Stimulated activated CD8-positive, alpha-beta memory T cell treated with anti-CD3 and anti-CD28 coated beads, Interleukin-7, amount 100 ng/mL, for 48 hours (primary cell): ENCODE data around the gene TAPT1.

Experiments
- DNase-seq, 2 donors: peaks; one replicate each; pipeline ENCODE4 v3.0.0-alpha.2; 2020; ENCODE audit warnings: low read depth in 1 of 2; ENCODE audit errors: extremely low read depth in 1 of 2

Gene TAPT1

DNA sequence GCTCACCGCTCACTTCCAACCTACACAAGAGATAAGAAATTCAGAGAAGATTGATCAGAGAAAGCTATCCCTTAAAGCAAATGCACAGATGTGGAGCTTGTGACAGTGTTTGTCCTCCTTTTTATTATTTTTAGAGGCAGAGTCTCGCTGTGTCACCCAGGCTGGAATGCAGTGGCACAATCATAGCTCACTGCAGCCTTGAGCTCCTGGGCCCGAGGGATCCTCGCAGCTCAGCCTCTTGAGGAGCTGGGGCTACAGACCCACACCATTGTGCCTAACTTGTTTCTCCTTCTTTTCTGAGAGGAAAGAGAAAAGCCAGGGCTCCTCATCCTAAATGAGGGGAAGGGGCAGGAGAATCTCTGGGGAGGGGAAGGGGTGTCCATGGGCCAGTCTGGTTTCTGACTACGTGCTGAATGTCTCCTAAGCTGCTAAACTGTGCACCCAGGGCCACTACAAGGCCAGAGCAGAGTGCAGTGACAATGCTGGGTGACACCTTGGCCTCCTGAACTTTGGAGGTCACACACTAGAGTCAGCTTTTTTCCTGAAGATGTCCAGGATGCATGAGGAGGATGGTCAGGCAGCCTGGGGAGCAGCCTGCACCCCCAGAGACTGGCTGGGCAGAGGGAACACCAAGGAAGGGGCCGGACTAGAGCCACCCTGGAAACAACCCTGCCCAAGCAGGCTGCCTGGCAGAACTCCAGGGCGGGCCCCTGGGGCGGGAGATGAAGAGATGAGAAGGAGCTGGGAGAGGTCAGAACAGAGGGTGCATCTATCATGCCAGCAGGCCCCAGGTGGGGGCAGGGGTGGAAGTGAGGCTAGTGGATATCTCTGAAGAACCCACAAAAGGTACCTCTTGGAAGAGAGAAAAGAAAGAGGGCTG, 87.0 kb downstream of the TAPT1 start:
- DNase-seq, result no peak

DNA sequence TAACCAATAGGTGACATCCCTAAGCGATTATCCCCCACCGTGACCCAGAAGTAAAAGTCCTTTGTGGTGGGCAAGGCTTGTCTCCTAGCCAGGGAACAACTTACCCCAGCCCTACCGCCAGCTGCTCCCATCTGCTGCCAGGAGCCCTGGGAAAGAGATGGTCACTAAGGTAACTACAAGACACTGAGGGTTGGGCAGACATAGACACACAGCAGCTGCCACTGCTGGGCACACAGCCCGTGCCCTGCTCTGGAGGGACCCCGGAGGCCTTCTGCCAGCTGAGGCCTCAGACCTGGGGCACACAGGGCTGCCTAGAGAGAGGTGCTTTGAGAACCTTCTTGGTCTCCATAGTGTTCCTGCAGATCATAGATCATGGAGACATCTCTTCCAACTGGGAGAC, 89.4 kb downstream of the TAPT1 start:
- no peak for DNase-seq

DNA sequence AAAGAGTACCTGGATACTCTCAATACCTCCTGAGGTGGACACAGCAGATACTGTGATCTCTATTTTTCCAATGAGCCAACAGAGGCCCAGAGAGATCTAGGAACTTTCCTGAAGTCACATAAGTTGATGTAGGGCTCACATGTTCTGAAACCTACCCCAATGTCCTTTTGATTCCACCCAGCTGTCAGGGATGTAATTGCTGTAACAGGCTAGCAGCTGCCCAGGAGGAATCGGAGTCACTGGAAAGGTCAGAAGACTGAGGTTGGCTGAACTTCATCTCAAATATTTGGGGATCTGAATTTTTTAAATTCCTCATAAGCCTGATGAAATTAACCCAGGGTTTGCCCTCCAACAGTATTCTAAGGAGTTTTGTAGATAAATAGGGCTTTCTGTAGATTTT, 90.0 kb downstream of the TAPT1 start:
- DNase-seq, result no peak

DNA sequence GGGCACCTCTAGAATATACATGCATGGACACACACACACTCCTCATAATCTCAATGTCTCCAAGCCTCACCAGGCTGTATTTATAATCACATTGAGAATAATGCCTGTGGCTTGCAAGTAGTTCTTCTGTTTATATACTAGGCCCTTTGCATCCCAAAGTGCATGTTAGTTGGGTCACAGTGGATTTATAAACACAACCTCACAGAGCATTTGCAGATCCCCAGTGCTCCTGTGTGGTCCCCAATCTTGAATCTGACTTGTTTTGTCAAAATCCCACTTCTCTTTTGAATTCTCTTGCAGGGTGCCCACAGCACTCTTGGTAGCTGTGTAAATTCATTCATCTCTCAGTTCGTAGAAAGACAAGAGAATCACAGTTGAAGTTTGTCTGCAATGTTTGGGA, 92.9 kb downstream of the TAPT1 start:
- DNase-seq, result no peak

DNA sequence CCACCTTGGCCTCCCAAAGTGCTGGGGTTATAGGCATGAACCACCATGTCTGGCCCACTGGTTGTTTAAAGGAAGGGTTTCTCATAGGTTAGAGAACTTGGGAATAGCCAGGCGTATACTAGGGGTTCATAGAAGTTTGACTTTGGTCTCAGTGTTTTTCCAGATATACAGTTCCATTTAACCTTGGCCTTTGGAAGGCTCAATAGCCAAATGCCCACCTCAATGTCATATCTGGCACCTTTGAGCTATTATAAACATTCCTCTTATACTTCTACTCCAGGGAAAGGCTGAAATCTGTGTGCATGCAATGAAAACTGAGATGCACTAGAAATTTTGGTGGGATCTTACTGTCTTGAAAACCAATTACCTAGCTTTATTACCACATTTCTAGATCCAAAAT, 95.0 kb downstream of the TAPT1 start:
- no peak for DNase-seq

DNA sequence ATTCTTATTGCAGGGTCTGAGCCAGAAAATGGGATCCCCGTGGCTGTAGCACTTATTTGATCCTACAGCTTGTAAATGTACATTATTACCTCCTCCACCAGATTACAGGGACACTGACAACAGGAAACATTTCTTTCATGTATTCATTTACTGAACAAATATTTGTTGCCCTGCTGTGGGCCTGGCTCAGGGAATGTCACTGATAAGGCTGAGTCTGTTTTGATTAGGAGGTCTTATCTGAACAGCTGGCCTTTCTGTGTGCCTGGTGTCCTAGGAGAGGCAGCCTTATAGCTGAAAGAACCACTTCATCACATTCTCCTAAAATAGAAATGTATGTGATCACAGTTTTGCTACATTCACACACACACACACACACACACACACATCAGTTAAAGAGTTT, 96.9 kb downstream of the TAPT1 start:
- no peak for DNase-seq

DNA sequence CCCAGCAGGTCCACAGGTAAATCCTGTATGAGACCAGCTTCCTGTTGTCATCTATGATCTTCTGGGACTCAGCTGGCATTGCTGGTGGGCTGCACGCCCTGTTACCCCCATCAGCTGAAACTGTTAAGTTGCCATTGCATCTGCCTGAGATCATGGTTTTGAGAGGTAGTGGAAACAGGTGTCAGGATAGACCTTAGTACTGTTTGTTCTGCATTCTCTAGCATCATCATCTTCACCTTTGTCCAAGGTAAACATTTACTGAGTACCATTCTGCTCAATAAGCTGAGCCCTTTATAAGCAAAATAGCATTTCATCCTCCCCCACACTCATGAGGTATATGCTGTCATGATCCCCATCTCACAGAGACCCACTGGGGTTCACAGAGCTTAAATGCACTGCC, 99.6 kb downstream of the TAPT1 start:
- DNase-seq, result no peak

DNA sequence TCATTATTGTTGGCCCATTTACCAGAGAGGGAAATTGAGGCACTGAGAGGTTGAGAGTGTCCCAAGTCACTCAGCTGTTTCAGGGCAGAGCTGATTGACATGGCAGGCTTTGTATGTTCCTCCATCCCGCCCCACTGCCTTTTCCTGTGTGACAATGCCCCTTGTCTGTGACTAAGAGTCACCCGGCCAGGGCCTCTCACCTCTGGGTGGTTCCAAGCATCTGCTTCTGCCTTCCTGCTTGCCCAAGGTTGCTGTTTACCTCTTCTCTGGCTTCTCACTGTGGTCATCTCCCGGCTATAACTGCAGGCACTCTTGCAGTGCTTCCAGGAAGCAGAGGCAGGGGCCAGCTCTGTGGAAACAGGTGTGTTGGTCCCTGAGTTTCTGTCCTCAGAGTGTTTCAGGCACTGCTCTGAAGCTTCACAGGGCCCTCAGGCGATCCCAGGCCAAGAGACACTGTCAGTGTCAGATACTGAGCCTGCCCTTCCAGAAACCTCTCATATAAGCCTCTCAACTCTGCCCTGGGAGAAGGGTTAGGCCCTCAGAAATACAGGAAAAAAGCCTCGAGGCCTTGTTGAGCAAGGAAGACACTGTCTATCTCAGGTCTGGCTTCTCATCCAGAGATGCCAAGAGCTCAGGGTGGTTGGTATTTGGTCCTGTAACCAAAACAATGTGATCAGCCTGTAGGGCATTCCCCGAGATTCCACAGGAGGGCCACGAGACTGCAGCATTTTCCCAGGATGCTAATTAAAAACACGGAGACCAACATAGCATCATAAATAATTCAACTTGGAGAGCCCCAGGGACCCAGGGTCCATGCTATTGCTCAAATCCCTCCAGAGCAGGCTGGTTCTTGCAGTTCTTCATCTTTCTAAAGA, 100.5 kb downstream of the TAPT1 start:
- no peak for DNase-seq

DNA sequence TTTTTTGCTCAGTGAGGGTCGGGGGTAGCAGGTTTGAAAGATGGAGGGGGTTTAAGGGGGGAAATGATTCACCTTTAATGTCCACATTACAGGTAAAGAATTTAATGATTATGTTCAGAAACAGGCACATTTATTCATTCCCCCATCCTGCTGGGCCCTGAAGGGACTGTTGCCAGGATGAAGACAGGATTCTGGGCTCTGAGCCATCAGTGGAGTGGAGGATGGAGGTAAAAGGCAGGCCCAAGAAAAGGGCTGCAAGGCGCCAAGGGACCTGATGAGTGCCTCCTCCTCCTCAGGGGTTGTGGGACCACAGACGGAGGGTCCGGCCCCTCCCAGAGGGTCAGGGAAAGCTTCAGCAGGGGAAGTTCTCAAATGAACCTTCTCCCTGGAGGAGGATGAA, 102.0 kb downstream of the TAPT1 start:
- DNase-seq, result no peak

DNA sequence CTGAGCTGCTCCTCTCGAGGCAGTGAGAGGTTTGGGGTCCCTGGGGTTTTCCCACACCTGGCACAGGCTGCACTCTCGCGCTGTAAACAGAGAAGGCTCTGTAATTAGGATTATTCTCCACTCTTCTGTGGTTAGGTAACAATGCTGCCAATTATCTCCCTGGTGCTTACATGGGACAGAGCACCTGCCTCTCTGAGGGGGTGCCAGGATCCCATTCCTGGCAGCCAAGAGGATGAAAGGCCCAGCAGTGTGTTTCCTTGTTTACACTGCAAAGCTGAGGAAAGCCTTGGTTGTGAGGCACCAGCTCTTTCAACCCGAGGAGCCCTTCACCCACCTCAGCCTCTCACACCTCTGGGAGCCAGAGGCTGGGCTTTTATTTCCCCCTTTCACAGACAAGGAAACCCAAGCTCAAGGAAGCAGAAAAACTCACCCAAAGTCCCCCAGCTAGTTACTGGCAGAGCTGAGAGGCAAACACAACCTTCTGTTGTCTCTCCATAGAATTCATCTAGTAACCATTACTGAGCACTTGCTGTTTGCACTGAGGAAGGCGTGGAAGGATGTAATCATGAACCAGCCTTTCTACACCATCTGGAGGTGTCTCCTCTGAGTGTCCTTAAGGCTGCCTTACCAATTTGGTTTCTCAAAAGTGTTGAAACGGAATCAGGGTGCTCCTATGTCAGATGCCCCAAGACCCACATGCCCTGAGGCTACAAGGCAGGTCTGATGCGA, 102.8 kb downstream of the TAPT1 start:
- DNase-seq, result no peak

DNA sequence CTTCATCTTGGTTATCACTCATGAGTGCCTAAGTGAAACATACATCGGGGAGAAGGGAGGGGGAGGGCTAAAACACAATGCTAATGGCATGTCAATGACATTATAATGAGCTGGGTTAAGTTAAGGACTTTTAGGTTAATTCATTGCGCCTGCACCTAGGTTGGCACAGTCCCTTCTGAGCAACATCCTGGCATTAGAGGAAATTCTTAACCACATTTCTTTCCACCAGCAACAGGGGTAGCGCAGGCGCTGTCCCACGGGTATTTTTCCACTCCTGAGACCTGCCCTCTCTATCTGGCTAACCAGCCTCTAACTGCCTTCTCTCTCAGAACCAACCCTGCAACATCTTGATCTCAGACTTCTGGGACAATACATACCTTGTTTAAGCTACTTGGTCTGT, 103.5 kb downstream of the TAPT1 start:
- peak; percentile 4 to 14 for DNase-seq

DNA sequence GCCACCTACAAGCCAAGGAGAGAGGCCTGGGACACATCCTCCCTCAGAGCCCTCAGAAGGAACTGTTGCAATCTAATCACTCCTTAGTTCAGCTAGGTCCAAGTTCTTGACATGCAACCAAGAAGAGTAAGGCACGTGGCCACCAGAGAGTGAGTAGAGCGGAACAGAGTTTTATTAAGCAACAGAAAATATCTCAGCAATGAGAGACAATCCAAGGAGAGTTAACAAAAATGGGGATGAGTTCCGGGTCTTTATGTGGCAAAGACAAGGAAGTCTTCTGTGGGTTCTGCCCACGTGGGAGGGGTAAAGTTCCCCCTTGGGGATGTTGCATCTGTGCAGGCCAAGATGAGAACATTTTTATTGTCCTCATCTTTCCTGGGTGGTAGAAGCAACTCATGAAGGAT, 104.0 kb downstream of the TAPT1 start:
- no peak for DNase-seq

DNA sequence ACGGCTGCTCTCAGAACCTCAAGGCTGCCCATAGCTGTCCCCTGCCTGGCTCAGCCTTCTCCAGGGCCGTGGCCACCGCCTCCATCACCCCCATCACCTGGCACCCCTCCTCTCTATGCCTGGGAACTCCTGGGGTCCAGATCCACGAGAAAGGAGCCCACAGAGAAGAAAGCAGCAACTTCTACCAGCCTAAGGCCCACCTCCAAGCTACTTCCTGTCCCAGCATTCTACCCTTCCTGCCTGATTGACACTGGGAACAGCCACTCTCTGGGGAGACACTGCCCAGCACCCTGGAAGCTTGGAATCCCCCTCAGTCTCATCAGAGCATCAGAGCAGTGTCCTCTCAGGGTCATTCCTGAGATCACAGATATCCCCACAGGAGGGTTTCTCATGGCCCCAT, 105.6 kb downstream of the TAPT1 start:
- DNase-seq, result no peak

DNA sequence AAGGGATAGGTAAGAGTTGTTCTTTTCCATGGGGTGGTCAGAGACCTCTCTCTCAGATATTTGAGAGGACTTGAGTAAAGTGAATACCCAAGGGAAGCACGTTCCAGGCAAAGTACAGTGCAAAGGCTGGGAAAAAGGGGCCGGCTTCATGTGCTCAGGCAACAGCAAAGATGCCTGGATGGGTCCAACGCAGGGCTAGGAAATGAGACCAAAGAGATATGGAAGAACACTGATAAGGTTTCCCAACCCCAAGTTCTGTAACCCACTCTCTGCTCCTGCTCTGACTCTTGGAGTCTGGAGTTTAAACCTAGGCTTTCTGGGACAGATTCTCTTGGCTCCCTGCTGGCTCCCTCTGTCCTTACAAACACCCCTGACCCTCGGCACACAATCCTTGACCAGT, 106.3 kb downstream of the TAPT1 start:
- no peak for DNase-seq

DNA sequence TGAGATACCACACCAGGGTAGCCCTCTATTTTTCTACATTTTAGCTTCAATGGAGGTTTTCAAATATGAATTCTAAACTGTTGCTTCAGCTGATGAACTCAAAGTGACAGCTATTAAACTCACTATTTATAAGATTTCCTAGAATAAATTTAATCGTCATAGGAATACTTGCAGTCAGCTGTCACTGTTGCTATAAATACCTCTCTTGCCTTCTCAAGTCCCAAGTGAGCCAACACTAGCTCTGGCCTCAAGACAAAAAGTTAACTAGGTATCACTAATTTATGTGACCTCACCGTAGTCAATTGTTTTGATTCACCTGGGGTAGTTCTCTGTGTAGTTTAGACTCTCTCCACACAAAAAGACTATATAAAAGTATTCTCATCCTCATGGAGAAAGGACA, 108.2 kb downstream of the TAPT1 start:
- DNase-seq, result no peak

DNA sequence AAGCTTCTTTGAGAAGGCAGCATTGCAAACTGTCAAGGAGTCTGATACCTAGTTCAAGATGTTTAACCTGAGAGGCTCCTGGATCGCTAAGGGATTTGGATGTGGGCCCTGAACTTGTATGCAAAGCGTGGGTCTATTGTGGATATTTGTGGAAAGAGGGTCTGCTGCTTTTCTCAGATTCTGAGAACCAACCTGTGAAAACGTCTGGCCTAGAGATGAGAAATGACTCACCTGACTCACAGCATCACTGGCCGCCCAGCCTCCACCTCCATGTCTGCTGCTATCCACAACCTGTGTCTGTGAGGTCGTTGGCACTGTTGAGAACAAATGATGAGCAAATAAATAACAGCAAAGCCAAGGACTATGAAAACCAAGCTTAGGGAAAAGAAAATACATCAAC, 109.1 kb downstream of the TAPT1 start:
- DNase-seq, result no peak

DNA sequence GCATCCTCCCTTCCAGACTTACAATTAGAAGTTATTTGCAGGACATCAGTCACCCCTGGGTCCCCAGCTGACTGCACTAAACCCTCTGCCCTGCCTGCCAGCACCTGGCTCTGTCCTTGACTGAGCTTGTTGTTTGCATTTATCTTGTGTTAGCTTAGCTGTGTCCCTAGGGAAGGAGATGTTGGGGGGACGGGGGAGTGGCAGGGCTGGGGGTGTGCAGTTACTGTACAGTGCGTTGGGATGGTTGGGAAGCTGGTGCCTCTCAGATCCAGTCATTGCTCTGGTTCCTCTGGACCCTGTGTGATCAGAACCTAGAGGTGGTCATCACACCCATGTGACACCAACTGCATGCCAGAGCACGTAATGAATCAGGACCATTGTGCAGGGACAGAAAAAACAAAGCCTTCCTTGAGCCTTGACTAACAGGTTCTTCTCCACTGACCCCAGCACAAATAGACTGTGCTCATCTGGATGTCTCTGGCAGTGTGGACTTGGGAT, 109.7 kb downstream of the TAPT1 start:
- no peak for DNase-seq

DNA sequence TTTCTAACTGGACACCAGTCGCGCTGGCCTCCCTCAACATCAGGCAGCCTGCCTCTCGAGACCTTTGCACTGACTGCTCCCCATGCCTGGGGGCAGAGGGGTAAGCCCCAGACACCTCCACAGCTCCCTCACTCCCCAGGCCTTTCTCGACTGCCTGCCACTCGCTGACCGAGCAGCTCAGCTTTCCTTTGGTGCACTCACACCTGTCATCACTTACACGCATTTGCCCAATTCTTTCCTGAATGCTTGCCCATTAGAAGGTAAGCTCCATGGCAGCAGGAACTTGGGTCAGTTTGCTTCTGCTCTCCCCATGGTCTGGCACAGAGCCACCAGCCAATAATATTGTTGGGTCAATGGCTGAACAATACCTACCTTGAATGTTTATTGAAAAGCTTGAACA, 110.3 kb downstream of the TAPT1 start:
- DNase-seq, result no peak

DNA sequence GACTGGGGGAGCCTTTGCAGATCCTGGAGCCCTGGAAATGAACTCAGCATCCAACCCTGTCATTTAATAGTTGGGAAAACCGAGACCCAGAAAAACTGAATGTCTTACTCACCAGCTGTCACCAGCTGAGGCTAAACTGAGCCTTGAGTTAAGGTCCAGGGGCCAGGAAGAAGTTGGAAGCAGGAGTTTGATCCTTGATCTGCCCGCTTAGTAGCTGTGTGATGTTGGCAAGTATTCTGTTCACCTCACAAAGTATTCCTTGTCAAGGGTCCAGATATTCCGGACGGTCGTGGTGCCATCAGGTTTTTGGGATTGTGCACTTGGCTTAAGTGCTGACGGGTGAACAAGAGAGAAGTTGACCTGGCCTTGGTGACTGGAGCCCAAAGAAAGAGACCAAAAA, 111.7 kb downstream of the TAPT1 start:
- DNase-seq, result no peak

DNA sequence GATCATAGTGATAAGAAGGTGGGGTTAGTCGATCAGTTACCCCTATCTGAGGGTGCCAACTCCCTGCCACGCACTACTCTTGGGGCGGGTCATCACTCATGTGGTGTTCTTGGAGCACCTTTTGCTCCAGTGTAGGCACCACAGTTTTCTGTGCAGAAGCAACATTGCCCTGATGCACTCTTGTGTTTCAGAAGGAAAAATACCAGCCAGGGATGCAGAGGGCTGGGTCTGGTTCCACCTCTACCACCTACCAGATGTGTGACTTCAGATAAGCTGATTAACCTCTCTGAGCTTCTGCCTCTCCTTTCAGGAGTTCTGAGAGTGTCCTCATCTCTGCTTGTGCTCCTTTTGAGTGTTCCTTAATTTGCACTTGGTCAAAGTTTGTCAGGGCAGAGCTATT, 112.5 kb downstream of the TAPT1 start:
- DNase-seq, result no peak

DNA sequence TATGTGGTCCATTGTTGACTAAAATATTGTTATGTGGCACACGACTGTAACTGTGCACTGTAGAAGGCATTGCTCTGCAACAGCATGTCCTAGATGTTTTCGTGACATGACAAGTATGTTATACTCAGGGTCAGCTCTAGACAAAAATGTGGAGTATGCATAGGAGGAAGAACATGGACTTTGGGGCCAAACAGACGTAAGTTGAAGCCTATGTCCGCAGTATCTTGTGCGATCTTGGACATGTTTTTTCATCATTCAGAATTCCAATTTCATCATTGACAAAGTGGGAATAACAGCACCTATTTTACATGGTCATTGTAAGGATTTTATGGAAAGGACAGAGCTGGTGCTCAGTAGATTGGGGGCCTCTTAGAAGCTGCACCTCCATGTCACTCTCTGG, 114.7 kb downstream of the TAPT1 start:
- DNase-seq, result no peak
